GM18861 (cell line): ENCODE measurements around the gene ALKBH2.
A peak's percentile ranks its signal among the peaks of the same experiment; 100 is the strongest.

Source experiments
- ATAC-seq: cut with Tn5 transposase; IDR thresholded peaks from one replicate; pipeline ENCODE4 v1.9.1; 2021; ENCODE audit not compliant: unreplicated experiment

ALKBH2 gene

GRCh38 chr12:109093022-109093918 lies at the start of gene ALKBH2:
Gene ALKBH2 (minus strand): TSS chr12:109093472. CDS start chr12:109092786, 686 bp downstream.
- peak; percentile 61 for ATAC-seq

DNA sequence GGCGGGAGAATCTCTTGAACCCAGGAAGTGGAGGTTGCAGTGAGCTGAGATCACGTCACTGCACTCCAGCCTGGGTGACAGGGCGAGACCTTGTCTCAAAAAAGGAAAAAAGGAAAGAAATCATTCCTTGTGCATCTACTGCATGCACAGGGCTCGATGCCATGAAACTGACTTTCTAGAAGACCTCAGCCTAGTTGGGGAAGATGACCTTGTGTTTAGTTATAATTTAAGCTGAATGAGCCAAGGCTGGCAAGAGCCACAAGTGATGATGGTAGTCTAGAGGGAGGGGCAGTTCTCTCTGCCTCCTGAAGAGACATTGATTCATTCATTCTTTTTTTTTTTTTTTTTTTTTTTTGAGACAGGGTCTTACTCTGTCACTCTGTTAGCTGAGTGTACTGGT lies 47.3 kb upstream of the ALKBH2 start:
- ATAC-seq, result no peak

GRCh38 chr12:109139791-109140190 lies 46.5 kb upstream of the ALKBH2 start:
- no peak for ATAC-seq

DNA sequence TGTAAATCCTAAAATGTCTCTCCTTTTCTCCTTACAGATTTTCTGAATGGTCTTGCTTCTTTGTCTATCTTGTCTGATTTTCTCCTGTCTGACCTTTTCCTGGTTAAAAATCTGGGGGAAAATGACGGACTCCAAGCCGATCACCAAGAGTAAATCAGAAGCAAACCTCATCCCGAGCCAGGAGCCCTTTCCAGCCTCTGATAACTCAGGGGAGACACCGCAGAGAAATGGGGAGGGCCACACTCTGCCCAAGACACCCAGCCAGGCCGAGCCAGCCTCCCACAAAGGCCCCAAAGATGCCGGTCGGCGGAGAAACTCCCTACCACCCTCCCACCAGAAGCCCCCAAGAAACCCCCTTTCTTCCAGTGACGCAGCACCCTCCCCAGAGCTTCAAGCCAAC lies 46.1 kb upstream of the ALKBH2 start:
- no peak for ATAC-seq

GRCh38 chr12:109137055-109137454 lies 43.8 kb upstream of the ALKBH2 start:
- no peak for ATAC-seq

- ATAC-seq, result no peak
These were observed 41.1 kb upstream of the ALKBH2 start for GRCh38 chr12:109134186-109134917.

DNA sequence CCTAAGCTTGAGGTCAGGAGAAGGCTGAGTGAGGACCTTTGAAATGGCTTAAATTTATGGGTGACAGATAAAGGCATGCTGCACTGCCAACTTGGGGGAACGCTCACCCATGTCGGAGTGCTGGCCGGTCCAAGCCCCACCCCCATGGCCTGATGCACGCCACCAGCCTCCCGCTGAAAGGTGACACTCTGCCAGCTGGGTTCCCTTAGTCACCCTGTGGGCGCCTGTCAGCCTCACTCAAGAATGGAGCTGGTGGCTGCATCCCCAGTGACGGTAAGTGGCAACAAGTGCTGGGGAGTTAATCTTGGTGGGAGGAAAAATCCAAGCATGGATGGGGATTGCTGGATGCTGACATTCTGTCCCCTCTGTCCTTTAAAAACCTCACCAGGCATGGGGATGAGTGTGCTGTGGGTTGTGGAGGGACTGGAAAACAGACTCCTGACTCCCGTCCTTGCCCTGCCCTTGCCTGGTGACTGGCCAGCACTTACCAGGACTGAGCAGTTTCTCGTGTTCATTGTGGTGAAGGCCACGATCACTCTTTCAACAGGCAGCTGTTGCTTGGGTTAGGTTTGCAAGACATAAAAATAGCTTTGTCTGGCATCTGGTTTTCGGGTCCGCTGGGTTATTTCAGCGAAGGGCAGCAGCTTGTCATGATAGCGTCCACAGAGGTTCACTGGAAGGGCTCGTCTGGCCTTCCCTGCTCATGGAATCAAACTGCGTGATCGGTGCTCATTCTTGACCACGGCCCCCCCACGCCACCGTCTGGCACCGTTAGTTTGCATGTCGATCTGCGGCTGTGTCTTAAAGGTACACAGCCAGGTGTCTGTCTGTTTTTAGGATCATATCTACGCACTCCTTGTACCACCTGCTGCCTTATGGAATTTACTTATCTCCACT lies 38.1 kb upstream of the ALKBH2 start:
- no peak for ATAC-seq

DNA sequence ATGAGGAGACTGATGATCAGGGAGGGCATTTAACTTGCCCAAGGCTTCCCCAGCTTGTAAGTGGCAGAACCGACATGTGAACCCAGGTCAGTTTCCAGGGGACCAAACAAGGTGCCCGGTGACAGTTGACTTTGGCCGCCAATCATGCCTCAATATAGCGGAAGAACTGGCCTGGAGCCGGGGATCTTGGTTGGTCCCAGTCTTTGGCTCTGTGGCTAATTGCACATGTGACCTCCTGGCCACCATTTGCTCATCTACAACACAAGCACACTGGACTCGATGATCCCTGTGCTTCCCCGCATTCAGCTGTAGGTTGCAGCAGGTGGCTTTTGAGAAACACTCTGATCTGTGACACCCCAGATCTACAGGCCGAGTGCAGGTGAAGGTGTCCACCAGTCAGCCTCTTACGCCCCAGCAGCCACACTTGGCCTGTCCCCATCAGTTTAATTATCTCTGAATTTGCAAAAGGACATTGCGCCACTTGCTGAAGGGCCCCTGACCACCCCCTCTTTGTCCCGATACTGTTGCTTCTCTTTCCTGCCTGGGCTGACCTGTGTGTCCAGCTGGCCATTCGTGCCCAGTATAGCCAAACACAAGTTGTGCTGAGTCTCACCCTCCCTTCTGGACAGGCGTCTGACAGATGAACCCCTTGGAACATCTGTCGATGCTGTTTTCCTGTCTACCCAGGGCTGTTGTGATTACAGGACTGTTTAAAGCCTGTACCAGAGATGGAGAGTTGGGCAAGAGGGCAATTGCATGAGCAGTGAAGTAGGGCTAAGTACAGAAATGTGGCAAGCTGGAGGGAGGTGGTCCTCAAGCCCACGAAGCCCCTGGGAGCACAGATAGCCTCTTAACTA lies 37.3 kb upstream of the ALKBH2 start:
- ATAC-seq, result no peak

- no peak for ATAC-seq
These were observed 34.4 kb upstream of the ALKBH2 start for GRCh38 chr12:109127533-109128242.

DNA sequence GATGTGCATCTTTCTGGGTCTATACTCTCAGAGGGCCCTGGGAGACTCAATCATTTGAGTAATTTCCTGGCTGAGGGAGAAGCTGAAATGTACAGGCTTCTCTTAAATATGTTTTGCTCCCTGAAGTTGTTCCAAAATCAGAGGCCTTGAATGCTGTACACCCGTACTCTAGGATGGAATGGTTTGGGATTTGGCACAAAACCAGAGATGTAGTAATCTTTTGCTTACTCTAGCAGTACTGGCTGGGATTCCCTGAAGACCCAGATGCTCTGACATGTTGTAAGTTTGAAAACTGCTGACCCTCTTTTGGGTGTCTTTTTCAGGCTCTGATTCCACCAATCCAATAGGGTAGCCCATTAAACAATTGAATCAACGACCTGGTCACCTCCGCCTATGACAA lies 33.5 kb upstream of the ALKBH2 start:
- ATAC-seq, result no peak

- no peak for ATAC-seq
These were observed 32.5 kb upstream of the ALKBH2 start for GRCh38 chr12:109125791-109126190.

DNA sequence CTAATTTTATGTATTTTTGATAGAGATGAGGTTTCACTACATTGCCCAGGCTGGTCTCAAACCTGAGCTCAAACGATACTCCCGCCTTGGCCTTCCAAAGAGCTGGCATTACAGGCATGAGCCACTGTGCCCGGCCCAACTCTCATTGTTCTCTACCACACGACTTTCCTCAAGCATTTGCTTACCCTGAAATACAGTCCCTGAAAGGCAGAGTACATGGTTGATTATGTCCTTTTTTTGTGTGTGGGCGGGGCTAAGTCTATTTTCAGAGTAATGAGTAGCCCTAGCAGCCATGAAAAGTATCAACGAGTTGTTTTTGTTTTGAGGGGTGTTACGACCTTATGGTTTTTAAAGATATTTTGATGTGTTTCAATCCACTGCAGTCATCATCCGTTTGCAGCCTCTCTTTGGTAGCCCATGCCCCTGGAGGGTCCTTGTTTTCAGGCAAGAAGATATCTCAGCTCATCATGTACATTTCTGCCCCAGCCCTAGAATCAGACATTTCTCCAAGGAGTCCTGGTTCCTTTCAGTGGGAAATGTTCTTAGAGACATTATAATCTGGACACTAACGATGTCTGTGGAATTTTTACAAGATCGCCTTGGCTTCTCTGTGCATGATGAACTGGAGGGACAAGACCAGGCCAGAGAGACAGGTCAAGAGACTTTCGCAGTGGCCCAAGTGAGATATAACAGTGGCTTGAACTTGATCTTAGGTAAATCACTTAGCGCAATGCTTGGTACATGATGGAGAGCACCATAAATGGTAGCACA lies 31.8 kb upstream of the ALKBH2 start:
- no peak for ATAC-seq

DNA sequence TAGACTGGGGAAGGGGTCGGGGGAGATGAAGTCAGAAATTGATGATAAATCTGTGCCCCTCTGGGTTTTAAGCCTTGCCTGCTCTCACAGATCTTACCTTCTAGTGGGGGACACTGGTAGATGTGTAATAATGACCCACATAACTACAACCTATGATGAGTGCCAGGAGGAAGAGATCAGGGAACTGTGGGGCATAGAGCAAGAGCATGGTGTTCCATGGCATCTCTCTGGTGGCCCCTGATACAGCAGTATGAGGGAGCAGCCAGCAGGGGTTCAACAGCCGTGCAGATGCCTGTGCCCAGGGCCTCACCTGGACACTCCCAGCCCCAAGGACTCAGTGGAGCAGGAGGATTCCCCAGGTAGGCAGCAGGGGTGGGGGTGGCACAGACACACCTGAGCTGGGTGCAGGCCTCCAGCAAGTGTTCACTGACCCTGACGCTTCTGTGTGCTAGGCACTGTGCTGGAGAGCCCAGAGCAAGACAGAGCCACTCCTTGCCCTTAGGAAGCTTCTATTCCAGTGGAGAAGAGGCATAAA lies 28.1 kb upstream of the ALKBH2 start:
- ATAC-seq, result no peak

DNA sequence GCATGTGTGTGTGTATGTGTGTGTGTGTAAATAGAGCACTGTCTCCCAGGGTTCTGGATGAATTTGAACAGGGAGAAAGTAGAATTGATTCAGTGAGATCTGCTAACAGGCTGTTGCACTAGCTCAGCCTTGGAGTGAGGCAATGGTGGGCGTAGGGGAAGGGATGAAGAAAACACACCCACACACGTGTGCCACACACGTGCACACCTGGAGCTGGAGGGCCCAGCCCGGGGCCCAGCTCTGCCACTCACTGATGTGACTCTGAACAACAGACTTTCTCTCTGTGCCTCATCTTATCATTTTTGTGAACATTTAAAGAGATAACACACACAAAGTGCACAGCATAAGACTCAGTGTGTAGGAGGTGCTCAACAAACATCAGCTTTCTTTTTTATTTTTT lies 27.3 kb upstream of the ALKBH2 start:
- no peak for ATAC-seq

GRCh38 chr12:109120095-109120494 lies 26.8 kb upstream of the ALKBH2 start:
- ATAC-seq, result no peak

GRCh38 chr12:109116611-109116949 lies 23.3 kb upstream of the ALKBH2 start:
- no peak for ATAC-seq

- no peak for ATAC-seq
These were observed 22.7 kb upstream of the ALKBH2 start, which contains the start of gene ACACB for GRCh38 chr12:109115758-109116610. Gene ACACB (plus strand): TSS chr12:109116587. CDS start chr12:109139406, 22,819 bp downstream.

- no peak for ATAC-seq
These were observed 22.1 kb upstream of the ALKBH2 start for GRCh38 chr12:109115404-109115757.
